Thymus (tissue), 11 donors: ENCODE data around the gene SPOCD1. TPM values are rescaled to one million over a fixed set of nuclear protein-coding genes. Genes with fewer than 3 reads are reported as not detected.

Source experiments
- DNase-seq, 9 donors: peaks; one replicate each; pipeline ENCODE4 v3.0.0-alpha.2; 2013; ENCODE audit warnings: low spot score in 9 of 9, low read depth in 6 of 9, missing footprints in 1 of 9
- H3K27ac ChIP-seq, 2 donors: one replicate each; pipeline ENCODE4 v1.5.1; 2013; ENCODE audit warnings: control low read depth in 1 of 2, low read depth in 1 of 2, low read length in 1 of 2, mild to moderate bottlenecking in 1 of 2, moderate library complexity in 1 of 2
- H3K27me3 ChIP-seq, 2 donors: one replicate each; pipeline ENCODE4 v1.5.1; 2013; ENCODE audit warnings: low read length in 1 of 2; ENCODE audit not compliant: control insufficient read depth in 2 of 2, insufficient read depth in 1 of 2
- H3K36me3 ChIP-seq, 2 donors: one replicate each; pipeline ENCODE4 v1.5.1; 2013; ENCODE audit warnings: low read length in 1 of 2, mild to moderate bottlenecking in 1 of 2, moderate library complexity in 1 of 2; ENCODE audit not compliant: control insufficient read depth in 2 of 2, insufficient read depth in 2 of 2
- H3K4me1 ChIP-seq, 2 donors: one replicate each; pipeline ENCODE4 v1.5.1; 2013; ENCODE audit warnings: low read length in 2 of 2; ENCODE audit not compliant: control insufficient read depth in 2 of 2, insufficient read depth in 2 of 2
- H3K4me3 ChIP-seq, 2 donors: one replicate each; pipeline ENCODE4 v1.5.1; 2013; ENCODE audit warnings: low read length in 2 of 2, control low read depth in 1 of 2, mild to moderate bottlenecking in 1 of 2
- H3K9me3 ChIP-seq, 2 donors: one replicate each; pipeline ENCODE4 v1.5.1; 2013; ENCODE audit warnings: low read length in 1 of 2, mild to moderate bottlenecking in 1 of 2; ENCODE audit not compliant: control insufficient read depth in 2 of 2, insufficient read depth in 1 of 2
- WGBS: extraction: QIAGEN DNeasy Blood & Tissue Kit; methylation state at CpG from one replicate; pipeline ENCODE4 v1.1.7; 2013; 5-methylcytosine and 5-hydroxymethylcytosine counted together
- polyA plus RNA-seq: library from polyadenylated mRNA; stranded (reverse); fragments of 200-250 nt; gene quantifications from one replicate; pipeline ENCODE4 v1.2.3, GENCODE V29; 2013
- total RNA-seq: library from RNA; stranded (reverse); fragments of 120-200 nt; gene quantifications from one replicate; pipeline ENCODE4 v1.2.4, GENCODE V29; 2013
- donor health status: healthy.

The SPOCD1 gene
- total and polyA plus RNA-seq, 2 donors, result 0.41 to 2.5 TPM

- H3K27ac ChIP-seq, result no peak overlapping the region
- peaks cover 33 to 77% of the 10 kb centered on the region in 2 donors for H3K4me1 ChIP-seq
- no peaks in the 10 kb centered on the region for H3K36me3 ChIP-seq
- H3K9me3 ChIP-seq, result peaks cover 0 to 1% of the 10 kb centered on the region in 2 donors
- 98% methylated on average over 3 of the region's 3 CpGs for WGBS
- H3K27me3 ChIP-seq, result no peaks in the 10 kb centered on the region
- no peak for DNase-seq
- H3K4me3 ChIP-seq, result no peak overlapping the region
These were observed 19.6 kb upstream of the SPOCD1 start for GRCh38 chr1:31835415-31835814.

GRCh38 chr1:31834501-31834900 lies 18.7 kb upstream of the SPOCD1 start:
- H3K36me3 ChIP-seq, result no peaks in the 10 kb centered on the region
- H3K4me1 ChIP-seq, result peaks cover 42 to 78% of the 10 kb centered on the region in 2 donors
- WGBS, result 87% methylated on average over 6 of the region's 6 CpGs
- no peaks in the 10 kb centered on the region for H3K27me3 ChIP-seq
- peak overlapping the region in 1 of 2 donors; percentile 10 for H3K27ac ChIP-seq
- peaks cover 0 to 4% of the 10 kb centered on the region in 2 donors for H3K9me3 ChIP-seq
- DNase-seq, result peak in 1 of 9 donors; percentile 72
- no peak overlapping the region for H3K4me3 ChIP-seq

- 94% methylated on average over 9 of the region's 9 CpGs for WGBS
- Histone ChIP-seq H3K9me3 (peaks cover 0 to 4% of the 10 kb centered on the region in 2 donors), H3K27ac (no peak overlapping the region), H3K27me3 (no peaks in the 10 kb centered on the region), H3K36me3 (no peaks in the 10 kb centered on the region), H3K4me3 (no peak overlapping the region), H3K4me1 (peaks cover 53 to 92% of the 10 kb centered on the region in 2 donors)
- no peak for DNase-seq
These were observed 15.9 kb upstream of the SPOCD1 start for GRCh38 chr1:31831397-31832378.

- Histone ChIP-seq H3K27me3 (no peaks in the 10 kb centered on the region), H3K4me1 (peaks cover 56 to 96% of the 10 kb centered on the region in 2 donors), H3K36me3 (no peaks in the 10 kb centered on the region), H3K27ac (peak overlapping the region in 1 of 2 donors; percentile 6), H3K4me3 (no peak overlapping the region), H3K9me3 (peaks cover 0 to 4% of the 10 kb centered on the region in 2 donors)
- no peak for DNase-seq
- WGBS, result 77% methylated on average over 8 of the region's 8 CpGs
These were observed 14.7 kb upstream of the SPOCD1 start for GRCh38 chr1:31830511-31830910.

- Histone ChIP-seq H3K27me3 (no peaks in the 10 kb centered on the region), H3K27ac (peak overlapping the region in 1 of 2 donors; percentile 6)
- 88% methylated on average over 10 of the region's 10 CpGs for WGBS
These were observed 14.2 kb upstream of the SPOCD1 start for GRCh38 chr1:31830065-31830464.

GRCh38 chr1:31828926-31829690 lies 13.3 kb upstream of the SPOCD1 start:
- Histone ChIP-seq H3K4me1 (peaks cover 52 to 95% of the 10 kb centered on the region in 2 donors), H3K9me3 (peaks cover 0 to 4% of the 10 kb centered on the region in 2 donors), H3K27me3 (no peaks in the 10 kb centered on the region), H3K36me3 (no peaks in the 10 kb centered on the region), H3K4me3 (no peak overlapping the region), H3K27ac (peak overlapping the region in 1 of 2 donors; percentile 98)
- 95% methylated on average over 15 of the region's 15 CpGs for WGBS
- no peak for DNase-seq

More at GRCh38 chr1:31830065-31830464, 14.2 kb upstream of the SPOCD1 start:
- no peaks in the 10 kb centered on the region for H3K36me3 ChIP-seq
- H3K4me1 ChIP-seq, result peaks cover 56 to 96% of the 10 kb centered on the region in 2 donors
- no peak overlapping the region for H3K4me3 ChIP-seq
- peaks cover 0 to 4% of the 10 kb centered on the region in 2 donors for H3K9me3 ChIP-seq
- no peak for DNase-seq

GRCh38 chr1:31828341-31828740 lies 12.5 kb upstream of the SPOCD1 start:
- 47% methylated on average over 8 of the region's 8 CpGs for WGBS
- Histone ChIP-seq H3K4me1 (peaks cover 48 to 93% of the 10 kb centered on the region in 2 donors), H3K9me3 (peaks cover 0 to 4% of the 10 kb centered on the region in 2 donors), H3K27ac (peak overlapping the region; percentile 87 to 98), H3K4me3 (no peak overlapping the region), H3K27me3 (no peaks in the 10 kb centered on the region), H3K36me3 (no peaks in the 10 kb centered on the region)
- DNase-seq, result peak in 1 of 9 donors; percentile 44

- H3K9me3 ChIP-seq, result no peaks in the 10 kb centered on the region
- H3K4me1 ChIP-seq, result peaks cover 15 to 54% of the 10 kb centered on the region in 2 donors
- no peak overlapping the region for H3K4me3 ChIP-seq
- DNase-seq, result no peak
- 97% methylated on average over 4 of the region's 4 CpGs for WGBS
- no peaks in the 10 kb centered on the region for H3K36me3 ChIP-seq
- no peak overlapping the region for H3K27ac ChIP-seq
- H3K27me3 ChIP-seq, result no peaks in the 10 kb centered on the region
These were observed 8.0 kb upstream of the SPOCD1 start for GRCh38 chr1:31823780-31824179.
